ENCODE data around the gene ERLEC1. TPM values are rescaled to one million over a fixed set of nuclear protein-coding genes. Genes with fewer than 3 reads are reported as not detected.

The ERLEC1 gene
- total RNA-seq, 2 donors from 2014 or later, result 43.8 to 86.7 TPM

- DNase-seq, result peak; percentile 82 to 87 (median 83)
- intact Hi-C loops (cut with DNase I), result no loop called here
- H3K4me3 ChIP-seq, result peak within 1 kb of the TSS; percentile 48 to 59
- TF ChIP-seq POLR2A (IDR thresholded peaks at IDR 0.05) (peak in 2 of 3 donors; percentile 42 to 49), CTCF (IDR thresholded peaks at IDR 0.05) (peak; percentile 20 to 63 (median 57))
- H3K9me3 ChIP-seq, result no peaks in the 10 kb centered on the region
- peak; percentile 91 for ATAC-seq
- H3K36me3 ChIP-seq (replicated peaks in 1 of 2; ENCODE audit: insufficient read depth in 1 of 2, low read depth in 2 of 2), result peaks cover 0 to 5% of the 10 kb centered on the region in 2 donors
- H3K27me3 ChIP-seq, result no peaks in the 10 kb centered on the region
- peaks cover 9% of the 10 kb centered on the region for H3K4me1 ChIP-seq
- peak within 1 kb of the TSS; percentile 27 to 69 (median 63) for H3K27ac ChIP-seq
- 0% methylated on average over 28 to 46 of the region's 46 CpGs for WGBS, 2 donors
These were observed 19.2 kb upstream of the ERLEC1 start, which contains the start of gene CHAC2 for GRCh38 chr2:53767405-53768241. CHAC2 (plus strand) TSS chr2:53767804; CDS start chr2:53767887, 83 bp downstream.

- Histone ChIP-seq H3K27ac (peak overlapping the region in 3 of 4 donors; percentile 58 to 69 (median 68)), H3K36me3 (replicated peaks in 1 of 2; ENCODE audit: insufficient read depth in 1 of 2, low read depth in 2 of 2) (no peaks in the 10 kb centered on the region), H3K4me3 (peak overlapping the region; percentile 48 to 59), H3K27me3 (no peaks in the 10 kb centered on the region), H3K9me3 (no peaks in the 10 kb centered on the region), H3K4me1 (peaks cover 9% of the 10 kb centered on the region)
- ATAC-seq (no peak), DNase-seq (no peak)
- 1 to 3% methylated on average over 10 to 12 of the region's 12 CpGs for WGBS, 2 donors
- intact Hi-C loops (cut with DNase I), result no loop called here
- TF ChIP-seq CTCF (IDR thresholded peaks at IDR 0.05) (no peak), POLR2A (IDR thresholded peaks at IDR 0.05) (no peak)
These were observed 18.7 kb upstream of the ERLEC1 start for GRCh38 chr2:53768242-53768542.

- TF ChIP-seq CTCF (IDR thresholded peaks at IDR 0.05) (no peak), POLR2A (IDR thresholded peaks at IDR 0.05) (no peak)
- H3K4me1 ChIP-seq, result peaks cover 9% of the 10 kb centered on the region
- H3K27ac ChIP-seq, result no peak overlapping the region
- intact Hi-C loops (cut with DNase I), result no loop called here
- ATAC-seq (no peak), DNase-seq (no peak)
- H3K27me3 ChIP-seq, result no peaks in the 10 kb centered on the region
- H3K4me3 ChIP-seq, result no peak overlapping the region
- no peaks in the 10 kb centered on the region for H3K36me3 ChIP-seq (replicated peaks in 1 of 2; ENCODE audit: insufficient read depth in 1 of 2, low read depth in 2 of 2)
- 86 to 89% methylated on average over 15 of the region's 15 CpGs for WGBS, 2 donors
- H3K9me3 ChIP-seq, result no peaks in the 10 kb centered on the region
These were observed 17.4 kb upstream of the ERLEC1 start for GRCh38 chr2:53769318-53769945.

- no peak for DNase-seq
- H3K36me3 ChIP-seq (replicated peaks in 1 of 2; ENCODE audit: insufficient read depth in 1 of 2, low read depth in 2 of 2), result no peaks in the 10 kb centered on the region
- 60 to 68% methylated on average over 4 of the region's 4 CpGs for WGBS, 2 donors
- no peak overlapping the region for H3K27ac ChIP-seq
- intact Hi-C loops (cut with DNase I), result no loop called here
- H3K27me3 ChIP-seq, result no peaks in the 10 kb centered on the region
- ATAC-seq, result no peak
- H3K4me3 ChIP-seq, result no peak overlapping the region
- H3K4me1 ChIP-seq, result peaks cover 9% of the 10 kb centered on the region
- no peaks in the 10 kb centered on the region for H3K9me3 ChIP-seq
- TF ChIP-seq CTCF (IDR thresholded peaks at IDR 0.05), result no peak
- TF ChIP-seq POLR2A (IDR thresholded peaks at IDR 0.05), result no peak
These were observed 16.6 kb upstream of the ERLEC1 start for GRCh38 chr2:53770264-53770663.

Measured in body of pancreas (tissue), 4 donors.